ENCODE results near the gene FKTN. TPM values are rescaled to one million over a fixed set of nuclear protein-coding genes. Genes with fewer than 3 reads are reported as not detected.

The FKTN gene
- total RNA-seq, 2 experiments from 2014 or later: 11.0 to 11.1 TPM

DNA sequence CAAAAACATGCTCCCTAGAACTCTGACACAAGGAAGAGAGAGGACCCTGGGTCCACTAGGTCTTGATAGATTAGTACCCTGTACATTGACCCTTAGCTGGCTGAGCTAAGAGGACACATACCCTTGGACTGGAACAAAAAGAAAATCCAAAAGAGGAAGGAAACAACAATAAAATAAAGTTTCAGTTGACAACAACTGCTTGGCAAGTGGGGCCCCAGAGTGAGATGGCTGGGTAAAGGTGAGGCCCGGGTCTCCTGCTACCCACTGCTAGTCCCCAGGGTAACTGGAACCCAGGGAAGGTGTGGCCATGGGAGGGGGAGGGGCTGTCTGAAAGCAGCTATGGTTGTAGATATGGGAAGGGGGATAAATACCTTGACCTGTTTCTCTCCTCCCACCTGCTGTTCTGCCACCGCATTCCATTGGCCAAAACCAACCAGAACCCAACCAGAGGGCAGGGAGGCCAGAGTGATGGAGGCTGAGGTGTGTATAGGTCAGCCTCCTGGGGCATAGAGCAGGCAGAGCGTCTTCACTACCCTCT is 116.0 kb downstream of the FKTN start:
- CTCF ChIA-PET: no interaction called here
- Mint-ChIP-seq H3K4me1 (no peaks in the 10 kb centered on the region), H3K27ac (no peak overlapping the region), H3K4me3 (no peak overlapping the region), H3K36me3 (ENCODE audit: low read depth) (no peaks in the 10 kb centered on the region), H3K27me3 (peaks cover 8% of the 10 kb centered on the region), H3K9me3 (no peaks in the 10 kb centered on the region)
- no peak for DNase-seq
- POLR2A ChIA-PET: no interaction called here

DNA sequence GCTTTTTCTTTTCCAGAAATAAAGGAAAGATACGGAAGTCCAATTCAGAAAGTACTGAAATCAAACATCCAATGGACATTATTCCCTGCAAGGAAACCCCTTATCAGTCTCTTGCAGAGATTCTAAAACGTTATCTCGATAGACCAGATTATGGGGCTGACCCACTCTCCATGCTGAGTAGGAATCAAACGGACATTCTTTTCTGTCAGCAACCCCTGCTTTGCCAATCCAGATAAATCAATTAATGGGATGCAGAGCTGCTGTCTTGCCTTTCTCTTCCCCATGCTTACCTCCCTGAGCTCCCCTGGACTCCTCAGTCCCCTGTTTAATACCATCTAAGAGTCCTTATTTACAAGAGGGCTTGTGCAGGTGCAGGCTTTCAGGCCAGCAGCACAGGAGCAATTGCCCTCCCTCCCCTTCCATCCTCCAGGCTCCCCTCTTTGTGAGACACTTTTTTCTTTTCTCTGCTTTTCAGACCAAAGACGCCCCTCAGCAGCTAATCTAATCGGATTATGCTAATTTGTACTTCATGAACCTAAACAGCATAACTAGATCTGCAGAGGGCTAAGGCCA is 118.5 kb downstream of the FKTN start:
- no peaks in the 10 kb centered on the region for H3K36me3 Mint-ChIP-seq (ENCODE audit: low read depth)
- H3K4me3 Mint-ChIP-seq: no peak overlapping the region
- POLR2A ChIA-PET: no interaction called here

GRCh38 chr9:105678163-105678562 is 120.2 kb downstream of the FKTN start:
- POLR2A ChIA-PET: no interaction called here
- DNase-seq: no peak
- no peaks in the 10 kb centered on the region for H3K4me1 Mint-ChIP-seq
- H3K36me3 Mint-ChIP-seq (ENCODE audit: low read depth): no peaks in the 10 kb centered on the region
- H3K27ac Mint-ChIP-seq: no peak overlapping the region
- no peaks in the 10 kb centered on the region for H3K9me3 Mint-ChIP-seq
- peaks cover 5% of the 10 kb centered on the region for H3K27me3 Mint-ChIP-seq
- no peak overlapping the region for H3K4me3 Mint-ChIP-seq
- CTCF ChIA-PET: no interaction called here

More for the DNA sequence above, 118.5 kb downstream of the FKTN start:
- no peaks in the 10 kb centered on the region for H3K4me1 Mint-ChIP-seq
- DNase-seq: no peak
- no peak overlapping the region for H3K27ac Mint-ChIP-seq
- CTCF ChIA-PET: interaction anchor here (0.8 kb wide), 1 partner anchor 9 kb away, joined by 3 read pairs; no protein-coding TSS in a partner anchor
- H3K27me3 Mint-ChIP-seq: peaks cover 5% of the 10 kb centered on the region
- no peaks in the 10 kb centered on the region for H3K9me3 Mint-ChIP-seq

DNA sequence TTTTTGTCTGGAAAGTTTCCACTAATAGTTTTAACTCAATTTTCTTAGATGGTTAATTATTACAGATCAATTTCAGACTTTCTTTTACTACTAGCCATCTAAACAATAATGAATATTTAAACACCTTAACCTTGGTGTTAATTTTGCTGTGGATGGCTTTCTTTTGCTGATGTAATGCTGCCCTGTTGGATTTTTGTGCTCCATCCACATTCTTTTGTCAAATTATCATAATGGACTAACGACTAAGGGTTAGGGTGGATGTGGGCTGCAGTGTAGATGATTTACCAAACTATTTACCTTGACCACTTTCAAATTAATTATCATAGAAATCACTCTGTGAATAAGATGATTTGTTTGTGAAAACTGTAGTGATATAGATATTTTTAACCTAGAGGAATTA is 120.8 kb downstream of the FKTN start:
- CTCF ChIA-PET: no interaction called here
- Mint-ChIP-seq H3K36me3 (ENCODE audit: low read depth) (no peaks in the 10 kb centered on the region), H3K9me3 (no peaks in the 10 kb centered on the region), H3K27ac (no peak overlapping the region), H3K4me1 (no peaks in the 10 kb centered on the region), H3K27me3 (peaks cover 5% of the 10 kb centered on the region), H3K4me3 (no peak overlapping the region)
- no peak for DNase-seq
- POLR2A ChIA-PET: no interaction called here

- H3K4me1 Mint-ChIP-seq: no peaks in the 10 kb centered on the region
- no peak overlapping the region for H3K27ac Mint-ChIP-seq
- ChIA-PET CTCF (no interaction called here), POLR2A (no interaction called here)
- DNase-seq: no peak
- peaks cover 5% of the 10 kb centered on the region for H3K27me3 Mint-ChIP-seq
- H3K9me3 Mint-ChIP-seq: no peaks in the 10 kb centered on the region
- no peak overlapping the region for H3K4me3 Mint-ChIP-seq
- H3K36me3 Mint-ChIP-seq (ENCODE audit: low read depth): no peaks in the 10 kb centered on the region
Measured at GRCh38 chr9:105679257-105680022, 121.5 kb downstream of the FKTN start.

DNA sequence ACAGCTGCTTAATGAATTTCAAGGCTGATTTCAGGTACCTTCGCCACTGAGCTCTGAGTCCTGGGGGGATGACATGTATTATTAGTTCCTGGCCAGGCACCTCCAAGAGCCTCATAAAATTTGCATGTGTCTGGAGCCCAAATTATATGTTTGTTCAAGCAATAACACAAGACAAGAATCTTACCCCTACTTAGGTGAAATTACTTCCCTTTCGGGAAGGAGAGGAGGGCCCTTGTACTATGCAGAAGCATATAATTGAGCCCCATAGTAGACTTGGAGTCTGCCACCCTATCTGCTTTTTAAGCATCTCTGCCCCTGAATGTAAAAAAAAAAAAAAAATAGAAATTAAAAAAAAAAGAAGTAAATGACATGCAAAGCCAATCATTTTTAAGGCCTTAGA is 123.4 kb downstream of the FKTN start:
- ChIA-PET CTCF (interaction anchor here (0.8 to 1.5 kb wide), 2 partner anchors 12 to 200 kb away, joined by 4 to 5 read pairs; no protein-coding TSS in a partner anchor), POLR2A (no interaction called here)
- H3K4me1 Mint-ChIP-seq: no peaks in the 10 kb centered on the region
- peaks cover 4% of the 10 kb centered on the region for H3K27me3 Mint-ChIP-seq
- DNase-seq: no peak
- no peak overlapping the region for H3K27ac Mint-ChIP-seq
- H3K4me3 Mint-ChIP-seq: no peak overlapping the region
- H3K36me3 Mint-ChIP-seq (ENCODE audit: low read depth): no peaks in the 10 kb centered on the region
- no peaks in the 10 kb centered on the region for H3K9me3 Mint-ChIP-seq

GRCh38 chr9:105681724-105682123 is 123.8 kb downstream of the FKTN start:
- CTCF ChIA-PET: interaction anchor here (1.5 kb wide), 1 partner anchor 13 kb away, joined by 5 read pairs; no protein-coding TSS in a partner anchor
- H3K4me3 Mint-ChIP-seq: no peak overlapping the region
- no peaks in the 10 kb centered on the region for H3K9me3 Mint-ChIP-seq
- H3K27ac Mint-ChIP-seq: no peak overlapping the region
- peaks cover 4% of the 10 kb centered on the region for H3K27me3 Mint-ChIP-seq
- no peak for DNase-seq
- no peaks in the 10 kb centered on the region for H3K36me3 Mint-ChIP-seq (ENCODE audit: low read depth)
- POLR2A ChIA-PET: no interaction called here
- no peaks in the 10 kb centered on the region for H3K4me1 Mint-ChIP-seq

- ChIA-PET CTCF (no interaction called here), POLR2A (no interaction called here)
- no peak for DNase-seq
- Mint-ChIP-seq H3K9me3 (no peaks in the 10 kb centered on the region), H3K27ac (no peak overlapping the region), H3K36me3 (ENCODE audit: low read depth) (no peaks in the 10 kb centered on the region), H3K27me3 (peaks cover 5% of the 10 kb centered on the region), H3K4me3 (no peak overlapping the region), H3K4me1 (no peaks in the 10 kb centered on the region)
Measured at GRCh38 chr9:105683688-105684275, 125.9 kb downstream of the FKTN start.

GRCh38 chr9:105686936-105687335 is 129.0 kb downstream of the FKTN start:
- H3K27me3 Mint-ChIP-seq: peaks cover 19% of the 10 kb centered on the region

More at GRCh38 chr9:105686936-105687335, 129.0 kb downstream of the FKTN start:
- no peaks in the 10 kb centered on the region for H3K36me3 Mint-ChIP-seq (ENCODE audit: low read depth)
- no peak for DNase-seq
- no peaks in the 10 kb centered on the region for H3K9me3 Mint-ChIP-seq
- H3K27ac Mint-ChIP-seq: no peak overlapping the region
- no peaks in the 10 kb centered on the region for H3K4me1 Mint-ChIP-seq
- ChIA-PET CTCF (no interaction called here), POLR2A (no interaction called here)
- no peak overlapping the region for H3K4me3 Mint-ChIP-seq

Other genes with a start within 250 kb of the FKTN start
- 1 to 10 TPM; 7.8 to 8.5 TPM for gene FSD1L, start 110.1 kb upstream of the FKTN start, total RNA-seq
- gene TAL2, start 104.3 kb downstream of the FKTN start, total RNA-seq: not detected
- 1 to 10 TPM; 8.1 to 9.2 TPM for gene TMEM38B, start 136.4 kb downstream of the FKTN start, total RNA-seq